ENCODE results near the gene MAGI2.

DNA sequence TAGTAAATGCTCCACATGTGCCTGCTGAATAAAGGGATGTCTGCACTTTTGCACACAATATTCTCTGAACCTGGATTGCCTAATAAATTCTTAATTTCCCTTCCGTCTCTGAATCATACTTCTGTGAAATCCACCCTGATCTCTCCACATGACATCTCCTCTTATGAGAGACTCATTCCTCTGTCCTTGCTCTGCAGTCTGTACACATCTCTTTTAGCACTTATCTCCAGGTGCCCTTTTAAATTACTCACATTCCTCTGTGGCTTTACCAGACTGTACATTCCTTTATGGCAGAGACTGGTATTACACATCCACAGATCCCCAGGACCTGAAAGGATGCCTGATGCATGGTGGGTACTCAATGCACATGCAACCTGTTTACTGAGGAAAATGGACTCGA lies 1127.3 kb downstream of the MAGI2 start:
- TF ChIP-seq, protein P1, sequence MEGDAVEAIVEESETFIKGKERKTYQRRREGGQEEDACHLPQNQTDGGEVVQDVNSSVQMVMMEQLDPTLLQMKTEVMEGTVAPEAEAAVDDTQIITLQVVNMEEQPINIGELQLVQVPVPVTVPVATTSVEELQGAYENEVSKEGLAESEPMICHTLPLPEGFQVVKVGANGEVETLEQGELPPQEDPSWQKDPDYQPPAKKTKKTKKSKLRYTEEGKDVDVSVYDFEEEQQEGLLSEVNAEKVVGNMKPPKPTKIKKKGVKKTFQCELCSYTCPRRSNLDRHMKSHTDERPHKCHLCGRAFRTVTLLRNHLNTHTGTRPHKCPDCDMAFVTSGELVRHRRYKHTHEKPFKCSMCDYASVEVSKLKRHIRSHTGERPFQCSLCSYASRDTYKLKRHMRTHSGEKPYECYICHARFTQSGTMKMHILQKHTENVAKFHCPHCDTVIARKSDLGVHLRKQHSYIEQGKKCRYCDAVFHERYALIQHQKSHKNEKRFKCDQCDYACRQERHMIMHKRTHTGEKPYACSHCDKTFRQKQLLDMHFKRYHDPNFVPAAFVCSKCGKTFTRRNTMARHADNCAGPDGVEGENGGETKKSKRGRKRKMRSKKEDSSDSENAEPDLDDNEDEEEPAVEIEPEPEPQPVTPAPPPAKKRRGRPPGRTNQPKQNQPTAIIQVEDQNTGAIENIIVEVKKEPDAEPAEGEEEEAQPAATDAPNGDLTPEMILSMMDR (IDR thresholded peaks at IDR 0.05) = peak in 1 of 6 experiments; percentile 14
- no peak for TF ChIP-seq POLR2A (IDR thresholded peaks at IDR 0.05)

All from esophagus squamous epithelium (tissue), 4 donors.